Umbilical cord (tissue), 2 donors: Measurements from ENCODE around the gene RELT. TPM values are rescaled to one million over a fixed set of nuclear protein-coding genes. Genes with fewer than 3 reads are reported as not detected.
A peak's percentile ranks its signal among the peaks of the same experiment; 100 is the strongest.

Experiments
- DNase-seq: peaks from one replicate; pipeline ENCODE4 v3.0.0-alpha.2; 2015; ENCODE audit warnings: low spot score
- total RNA-seq: library from RNA; depleted of rRNA; stranded (reverse); fragments of >200 nt; gene quantifications from one replicate; pipeline ENCODE4 v1.2.3, GENCODE V29; 2014; ENCODE audit warnings: low replicate concordance; ENCODE audit not compliant: insufficient read depth

RELT gene
- total RNA-seq, 1 donor from 2014 or later = 8.4 TPM

DNA sequence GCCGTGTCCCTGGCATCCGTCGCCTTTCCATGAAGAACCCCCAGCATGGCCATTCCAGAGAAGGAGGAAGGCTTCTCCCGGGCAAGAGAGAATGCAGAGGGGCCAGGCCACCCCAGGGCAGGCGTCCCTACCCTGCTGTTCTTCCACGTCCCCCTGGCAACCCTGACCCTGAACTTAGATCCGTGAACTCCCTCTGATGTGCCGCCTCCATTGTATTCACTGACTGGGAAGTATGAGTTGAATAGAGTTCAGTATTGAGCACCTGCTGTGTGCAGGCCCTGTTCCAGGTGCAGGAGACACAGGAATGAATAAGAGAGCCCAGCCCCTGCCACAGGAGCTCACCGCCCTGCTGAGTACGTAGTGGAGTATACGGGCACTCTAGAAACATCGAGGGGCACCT is 29.1 kb upstream of the RELT start:
- DNase-seq = no peak

DNA sequence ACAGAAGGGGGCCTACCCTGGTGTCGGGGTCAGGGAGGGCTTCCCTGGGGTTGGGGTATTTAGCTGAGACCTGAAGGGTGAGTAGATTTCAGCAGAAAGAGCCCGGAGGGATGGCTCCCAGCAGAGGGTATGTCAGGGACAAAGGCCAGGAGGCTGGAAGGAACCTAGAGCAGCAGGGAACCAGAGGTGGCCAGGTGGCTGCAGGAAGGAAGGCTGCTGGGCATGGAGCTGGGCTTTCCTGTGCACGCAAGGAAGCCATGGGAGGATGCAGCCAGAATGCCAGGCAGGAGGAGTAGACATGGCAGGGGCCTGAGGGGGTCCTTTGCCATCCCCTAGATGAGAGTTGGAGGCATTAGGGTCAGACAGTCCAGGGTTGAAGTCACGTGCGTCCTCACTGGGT is 27.4 kb upstream of the RELT start:
- DNase-seq = no peak

- no peak for DNase-seq
These were observed 26.6 kb upstream of the RELT start for GRCh38 chr11:73349633-73350032.

DNA sequence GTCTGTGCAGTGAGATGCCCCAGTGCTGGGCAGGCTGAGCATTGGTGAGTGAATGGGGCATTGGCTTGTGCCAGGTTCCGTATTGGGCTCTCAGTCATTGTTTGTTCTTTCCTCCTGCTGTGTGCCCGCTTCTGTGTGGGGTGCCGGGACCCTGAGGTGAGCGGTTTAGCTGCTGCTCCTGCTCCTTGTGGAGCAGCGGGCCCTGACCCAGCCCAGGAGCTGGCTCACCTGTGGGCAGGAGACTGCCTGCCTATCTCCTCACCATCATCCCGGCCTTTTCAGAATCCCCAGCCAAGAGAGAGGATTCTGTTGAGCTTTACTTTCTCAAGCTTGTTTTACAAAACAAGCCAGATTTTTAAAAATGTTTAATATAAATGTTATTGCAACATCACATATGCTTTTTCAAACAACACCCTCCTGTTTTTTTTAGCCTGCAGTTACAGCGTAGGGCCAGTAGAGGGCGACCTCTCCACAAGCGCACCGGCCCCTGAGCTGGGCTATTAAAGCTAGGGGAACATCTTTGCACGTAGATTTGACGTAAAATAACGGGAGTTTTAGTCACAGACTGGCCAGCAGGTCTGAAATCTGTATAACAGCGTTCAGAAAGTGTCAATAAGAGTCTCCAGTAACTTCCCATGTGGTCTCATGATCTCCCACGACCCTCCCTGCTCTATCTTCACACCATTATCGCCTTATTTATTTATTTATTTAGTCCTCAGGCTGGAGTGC is 25.1 kb upstream of the RELT start:
- DNase-seq = peak; percentile 62

GRCh38 chr11:73353422-73353821 is 22.8 kb upstream of the RELT start:
- no peak for DNase-seq

GRCh38 chr11:73355109-73355508 is 21.1 kb upstream of the RELT start:
- DNase-seq = no peak

DNA sequence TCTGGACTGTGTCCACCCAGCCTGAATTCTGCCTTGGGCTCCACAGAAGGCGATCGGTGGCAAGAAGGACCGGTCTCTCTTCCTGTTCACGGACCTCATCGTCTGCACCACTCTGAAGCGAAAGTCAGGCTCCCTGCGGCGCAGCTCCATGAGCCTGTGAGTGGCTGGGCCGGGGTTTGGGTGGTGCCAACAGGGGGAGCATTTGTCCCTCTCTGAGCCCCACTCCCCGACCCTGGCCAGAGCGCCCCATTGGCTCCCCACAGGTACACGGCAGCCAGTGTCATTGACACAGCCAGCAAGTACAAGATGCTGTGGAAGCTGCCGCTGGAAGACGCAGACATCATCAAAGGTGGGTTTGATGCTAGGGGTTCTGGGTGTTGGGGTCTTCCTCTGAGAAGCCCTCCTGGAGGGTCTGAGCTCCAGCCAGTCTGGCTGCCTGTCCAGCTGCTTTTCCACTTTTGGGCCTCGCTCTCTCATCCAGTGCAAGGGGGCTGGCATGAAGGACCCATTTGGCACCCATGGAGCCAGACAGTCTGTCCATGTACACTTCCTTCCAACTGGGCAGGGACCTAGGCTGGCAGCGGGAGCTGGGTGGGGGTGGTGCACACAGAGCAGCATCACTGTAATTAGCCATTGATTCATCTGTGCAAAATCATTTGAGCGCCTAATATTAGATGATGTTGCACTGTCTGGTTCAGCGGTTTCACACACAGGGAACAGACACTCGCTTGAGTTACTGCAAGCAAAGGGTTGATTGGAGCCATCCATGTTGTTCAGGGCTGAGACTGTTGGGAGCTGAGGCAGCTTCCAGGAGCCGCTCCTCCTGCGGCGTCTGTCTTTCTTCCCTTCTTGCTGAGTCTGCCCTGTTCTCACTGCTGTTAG is 19.0 kb upstream of the RELT start:
- no peak for DNase-seq

GRCh38 chr11:73358071-73358470 is 18.1 kb upstream of the RELT start:
- no peak for DNase-seq

- no peak for DNase-seq
These were observed 16.9 kb upstream of the RELT start for GRCh38 chr11:73359341-73359740.

- DNase-seq = no peak
These were observed 16.1 kb upstream of the RELT start for GRCh38 chr11:73359930-73360742.

DNA sequence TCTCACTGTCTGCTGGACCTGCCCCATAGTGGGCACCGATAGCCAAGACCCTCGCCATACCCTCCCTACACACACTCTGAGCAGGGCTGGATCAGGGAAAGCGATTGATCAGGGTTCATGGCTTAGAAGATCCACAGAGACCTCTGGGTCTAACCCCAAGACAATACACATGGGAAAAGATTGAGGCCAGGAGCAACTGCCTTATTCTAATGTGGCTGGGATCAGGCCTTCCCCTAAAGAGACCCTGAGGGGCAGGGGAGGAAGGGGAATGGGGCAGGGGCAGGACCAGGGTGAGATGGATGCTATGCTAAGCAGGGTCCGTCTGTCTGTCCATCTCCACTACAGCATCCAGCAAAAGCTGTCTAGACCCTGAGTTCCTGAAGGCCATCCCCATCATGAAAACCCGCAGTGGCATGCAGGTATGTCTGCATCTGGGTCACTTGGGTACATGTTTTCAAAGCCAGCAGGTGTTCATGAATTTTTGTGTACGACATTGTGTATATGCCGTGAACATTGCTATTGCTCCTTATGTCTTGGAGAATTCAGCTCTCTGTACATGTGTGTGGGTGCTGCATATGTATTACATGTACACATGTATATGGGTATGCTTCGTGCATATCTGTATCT is 15.3 kb upstream of the RELT start:
- no peak for DNase-seq

DNA sequence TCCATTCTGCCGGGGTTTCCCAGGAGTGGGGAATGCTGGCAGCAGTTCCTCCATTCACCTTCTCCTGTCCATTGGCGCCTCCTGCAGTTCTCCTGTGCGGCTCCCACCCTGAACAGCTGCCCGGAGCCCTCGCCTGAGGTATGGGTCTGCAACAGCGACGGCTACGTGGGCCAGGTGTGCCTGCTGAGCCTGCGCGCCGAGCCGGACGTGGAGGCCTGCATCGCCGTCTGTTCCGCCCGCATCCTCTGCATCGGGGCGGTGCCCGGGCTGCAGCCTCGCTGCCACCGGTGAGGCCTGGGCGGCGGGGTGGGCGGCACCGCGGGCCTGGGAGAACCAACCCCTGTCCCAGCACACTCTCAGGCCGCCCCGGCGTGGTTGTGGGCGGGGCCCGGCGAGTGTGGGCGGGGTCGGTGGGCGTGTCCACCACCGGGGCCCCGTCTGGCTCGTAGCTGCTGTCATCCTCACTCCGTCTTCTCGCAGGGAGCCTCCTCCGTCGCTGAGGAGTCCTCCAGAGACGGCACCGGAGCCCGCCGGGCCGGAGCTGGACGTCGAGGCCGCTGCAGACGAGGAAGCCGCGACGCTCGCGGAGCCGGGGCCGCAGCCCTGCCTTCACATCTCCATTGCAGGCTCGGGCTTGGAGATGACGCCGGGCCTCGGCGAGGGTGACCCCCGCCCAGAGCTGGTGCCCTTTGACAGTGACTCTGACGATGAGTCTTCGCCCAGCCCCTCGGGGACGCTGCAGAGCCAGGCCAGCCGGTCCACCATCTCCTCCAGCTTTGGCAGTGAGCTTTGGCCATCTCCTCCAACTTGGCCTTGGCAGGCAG is 14.0 kb upstream of the RELT start:
- DNase-seq = no peak

GRCh38 chr11:73363147-73363546 is 13.1 kb upstream of the RELT start:
- no peak for DNase-seq

- no peak for DNase-seq
These were observed 10.6 kb upstream of the RELT start for GRCh38 chr11:73365352-73366264.

DNA sequence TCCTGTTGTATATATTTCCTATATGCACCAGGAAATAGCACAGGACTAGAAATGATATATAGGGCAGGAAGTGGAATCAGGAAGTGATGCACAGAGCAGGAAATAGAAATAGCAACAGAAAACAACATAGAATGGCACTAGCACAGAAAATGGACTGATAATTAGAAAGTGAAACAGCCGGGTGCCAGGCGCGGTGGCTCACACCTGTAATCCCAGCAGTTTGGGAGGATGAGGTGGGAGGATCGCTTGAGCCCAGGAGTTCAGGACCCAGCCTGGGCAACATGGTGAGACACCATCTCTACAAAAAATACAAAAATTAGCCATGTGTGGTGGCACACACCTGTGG is 10.0 kb upstream of the RELT start:
- DNase-seq = no peak

GRCh38 chr11:73366953-73367352 is 9.2 kb upstream of the RELT start:
- no peak for DNase-seq

GRCh38 chr11:73367482-73368024 is 8.6 kb upstream of the RELT start:
- DNase-seq = no peak

- DNase-seq = no peak
These were observed 3.7 kb upstream of the RELT start for GRCh38 chr11:73372375-73372993.

- no peak for DNase-seq
These were observed 2.0 kb upstream of the RELT start for GRCh38 chr11:73374151-73374550.
